ENCODE data around the gene CRISPLD2. TPM values are rescaled to one million over a fixed set of nuclear protein-coding genes. Genes with fewer than 3 reads are reported as not detected.

The CRISPLD2 gene
- polyA plus RNA-seq, 1 donor from 2014 or later: not detected

GRCh38 chr16:84879569-84880487 lies 60.0 kb downstream of the CRISPLD2 start:
- H3K36me3 Mint-ChIP-seq: peaks cover 4% of the 10 kb centered on the region
- H3K4me1 Mint-ChIP-seq: peaks cover 0 to 2% (median 2%) of the 10 kb centered on the region in 3 donors
- peak overlapping the region in 1 of 3 donors; percentile 97 for H3K27ac Mint-ChIP-seq

GRCh38 chr16:84881702-84882521 lies 62.1 kb downstream of the CRISPLD2 start:
- Mint-ChIP-seq H3K27me3 (peaks cover 30% of the 10 kb centered on the region), H3K27ac (no peak overlapping the region), H3K4me1 (peaks cover 0 to 2% (median 2%) of the 10 kb centered on the region in 3 donors), H3K4me3 (no peak overlapping the region), H3K36me3 (peaks cover 4% of the 10 kb centered on the region), H3K9me3 (peaks cover 0 to 7% (median 2%) of the 10 kb centered on the region in 3 donors)

More at GRCh38 chr16:84879569-84880487, 60.0 kb downstream of the CRISPLD2 start:
- Mint-ChIP-seq H3K4me3 (no peak overlapping the region), H3K9me3 (peaks cover 0 to 10% (median 2%) of the 10 kb centered on the region in 3 donors), H3K27me3 (peaks cover 33% of the 10 kb centered on the region)

DNA sequence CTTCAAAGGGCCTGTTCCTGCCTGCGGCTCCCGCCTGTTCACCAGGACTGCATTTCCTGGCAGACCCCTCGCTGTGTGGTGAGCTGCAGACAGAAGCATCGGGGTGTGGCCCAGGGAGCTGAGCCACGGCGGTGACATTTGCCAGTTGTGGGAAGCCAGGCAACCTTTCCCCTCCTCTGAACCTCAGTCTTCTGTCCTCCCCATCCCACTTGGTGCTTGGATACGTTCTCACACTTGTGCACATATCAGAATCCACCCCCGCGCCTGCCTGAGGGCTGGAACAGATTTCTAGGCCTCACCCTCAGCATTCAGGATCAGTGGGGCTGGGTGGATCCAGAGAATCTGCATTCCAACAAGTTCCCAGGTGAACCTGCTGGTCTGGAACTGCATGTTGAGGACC lies 63.5 kb downstream of the CRISPLD2 start:
- Mint-ChIP-seq H3K36me3 (peaks cover 3% of the 10 kb centered on the region), H3K4me1 (peaks cover 0 to 2% (median 2%) of the 10 kb centered on the region in 3 donors), H3K9me3 (peaks cover 0 to 7% (median 2%) of the 10 kb centered on the region in 3 donors), H3K27me3 (peaks cover 30% of the 10 kb centered on the region), H3K4me3 (no peak overlapping the region), H3K27ac (peak overlapping the region in 1 of 3 donors; percentile 53)

GRCh38 chr16:84884246-84884595 lies 64.4 kb downstream of the CRISPLD2 start:
- no peak overlapping the region for H3K4me3 Mint-ChIP-seq
- peaks cover 2% of the 10 kb centered on the region for H3K36me3 Mint-ChIP-seq
- no peak overlapping the region for H3K27ac Mint-ChIP-seq
- peaks cover 36% of the 10 kb centered on the region for H3K27me3 Mint-ChIP-seq
- H3K4me1 Mint-ChIP-seq: peaks cover 0 to 2% (median 2%) of the 10 kb centered on the region in 3 donors
- peaks cover 0 to 7% (median 2%) of the 10 kb centered on the region in 3 donors for H3K9me3 Mint-ChIP-seq

DNA sequence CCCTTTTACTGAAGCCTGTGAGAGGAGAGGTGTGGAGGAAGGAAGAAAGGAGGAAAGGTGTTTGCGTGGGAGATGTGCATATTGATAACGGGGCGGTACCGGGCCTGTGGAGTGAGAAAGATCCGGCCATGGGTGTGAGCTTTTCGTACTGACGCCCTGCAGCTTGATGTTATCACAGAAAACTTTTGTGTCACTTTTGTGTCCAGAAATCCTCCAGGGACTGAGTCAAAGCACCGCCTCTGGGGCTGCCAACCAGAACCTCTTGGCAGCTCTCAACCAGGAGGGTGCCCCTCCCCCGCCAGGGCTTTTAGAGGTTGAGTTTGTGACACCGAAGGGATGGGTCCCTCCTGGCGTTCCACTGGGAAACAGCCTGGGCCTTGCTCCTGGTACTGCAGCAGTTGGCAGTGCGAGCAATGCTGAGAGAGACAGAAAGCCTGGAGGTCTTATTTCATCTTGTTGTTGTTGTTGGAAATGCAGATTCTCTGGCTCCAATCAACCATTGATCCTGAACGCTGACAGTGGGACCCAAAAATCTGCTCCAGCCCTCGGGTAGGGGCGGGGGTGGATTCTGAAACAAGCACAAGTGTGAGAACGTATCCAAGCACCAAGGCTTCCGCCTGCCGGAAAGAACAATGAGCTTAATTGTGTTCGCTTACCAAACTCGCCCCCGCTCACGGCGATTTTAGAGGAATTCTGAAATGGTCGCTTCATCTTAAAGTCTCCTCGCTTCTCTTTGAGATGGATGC lies 65.0 kb downstream of the CRISPLD2 start:
- Mint-ChIP-seq H3K4me1 (peaks cover 0 to 2% (median 2%) of the 10 kb centered on the region in 3 donors), H3K27ac (no peak overlapping the region), H3K4me3 (no peak overlapping the region), H3K27me3 (peaks cover 33% of the 10 kb centered on the region), H3K9me3 (peaks cover 0 to 5% (median 2%) of the 10 kb centered on the region in 3 donors), H3K36me3 (no peaks in the 10 kb centered on the region)

GRCh38 chr16:84885342-84885910 lies 65.6 kb downstream of the CRISPLD2 start:
- no peaks in the 10 kb centered on the region for H3K36me3 Mint-ChIP-seq
- no peak overlapping the region for H3K4me3 Mint-ChIP-seq
- peaks cover 33% of the 10 kb centered on the region for H3K27me3 Mint-ChIP-seq
- peaks cover 0 to 3% (median 2%) of the 10 kb centered on the region in 3 donors for H3K9me3 Mint-ChIP-seq
- peaks cover 0 to 2% (median 2%) of the 10 kb centered on the region in 3 donors for H3K4me1 Mint-ChIP-seq
- H3K27ac Mint-ChIP-seq: no peak overlapping the region

GRCh38 chr16:84886497-84887090 lies 66.8 kb downstream of the CRISPLD2 start:
- Mint-ChIP-seq H3K36me3 (no peaks in the 10 kb centered on the region), H3K9me3 (peaks cover 0 to 3% (median 2%) of the 10 kb centered on the region in 3 donors), H3K4me3 (peak overlapping the region in 1 of 4 donors; percentile 60), H3K27ac (no peak overlapping the region), H3K4me1 (peaks cover 0 to 2% (median 2%) of the 10 kb centered on the region in 3 donors), H3K27me3 (peaks cover 29% of the 10 kb centered on the region)

DNA sequence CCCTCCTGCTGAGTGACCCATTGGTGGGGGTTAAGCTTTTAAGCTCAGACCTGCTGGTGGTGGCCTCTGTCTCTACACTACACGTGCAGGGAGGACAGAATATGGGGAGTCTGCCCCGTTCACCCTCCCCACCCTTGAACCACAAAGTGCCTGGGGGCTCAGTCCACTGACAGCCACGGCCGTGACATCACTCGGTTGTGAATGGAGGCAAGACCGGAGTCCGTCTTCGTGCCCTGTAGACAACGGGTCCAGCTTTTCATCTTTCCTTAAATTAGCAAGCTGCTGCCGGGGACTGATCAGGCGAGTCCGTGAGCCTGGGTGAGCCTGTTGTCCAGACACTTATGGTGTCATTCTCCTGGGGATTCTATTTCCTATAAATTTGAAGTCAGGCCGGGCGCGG lies 67.4 kb downstream of the CRISPLD2 start:
- H3K27ac Mint-ChIP-seq: no peak overlapping the region
- H3K36me3 Mint-ChIP-seq: no peaks in the 10 kb centered on the region
- H3K27me3 Mint-ChIP-seq: peaks cover 25% of the 10 kb centered on the region
- peaks cover 0 to 2% (median 2%) of the 10 kb centered on the region in 3 donors for H3K4me1 Mint-ChIP-seq
- no peak overlapping the region for H3K4me3 Mint-ChIP-seq
- H3K9me3 Mint-ChIP-seq: peaks cover 0 to 3% (median 0%) of the 10 kb centered on the region in 3 donors

DNA sequence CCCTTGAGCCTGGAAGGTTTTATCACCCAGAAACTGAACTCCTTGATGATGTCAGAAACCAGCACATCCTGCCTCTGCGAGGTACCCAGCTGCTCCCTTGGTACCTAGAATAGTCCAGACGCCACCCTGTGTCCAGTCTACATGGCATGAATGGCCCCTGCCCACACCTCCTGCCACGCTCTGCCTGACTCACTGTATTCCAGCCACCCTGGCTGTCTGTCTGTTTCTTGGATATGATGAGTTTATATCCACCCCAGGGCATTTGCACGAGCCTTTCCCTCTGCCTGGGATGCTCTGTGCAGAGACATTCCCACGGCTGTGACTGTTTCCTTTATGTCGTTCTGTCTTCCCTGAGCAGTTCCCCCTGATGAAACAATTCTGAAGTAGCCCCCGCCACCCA lies 68.7 kb downstream of the CRISPLD2 start:
- Mint-ChIP-seq H3K27ac (no peak overlapping the region), H3K4me3 (no peak overlapping the region), H3K36me3 (no peaks in the 10 kb centered on the region), H3K27me3 (peaks cover 18% of the 10 kb centered on the region), H3K4me1 (peaks cover 0 to 2% (median 2%) of the 10 kb centered on the region in 3 donors), H3K9me3 (no peaks in the 10 kb centered on the region)

DNA sequence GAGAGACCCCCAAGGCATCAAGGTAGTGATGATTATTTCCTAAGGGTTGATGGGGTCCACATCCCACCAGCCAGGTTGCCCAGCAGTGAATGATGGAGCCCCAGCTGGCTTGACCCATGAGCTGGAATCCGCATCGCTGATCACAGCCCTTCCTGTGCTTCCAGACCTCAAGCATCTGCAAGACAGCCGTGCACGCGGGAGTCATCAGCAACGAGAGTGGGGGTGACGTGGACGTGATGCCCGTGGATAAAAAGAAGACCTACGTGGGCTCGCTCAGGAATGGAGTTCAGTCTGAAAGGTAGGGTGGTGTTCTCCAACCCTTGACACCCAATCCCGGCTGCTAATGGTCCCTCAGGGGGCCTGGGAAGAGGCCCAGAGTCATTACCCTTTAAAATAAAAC lies 69.3 kb downstream of the CRISPLD2 start:
- H3K27me3 Mint-ChIP-seq: peaks cover 19% of the 10 kb centered on the region
- H3K4me1 Mint-ChIP-seq: peaks cover 0 to 2% (median 2%) of the 10 kb centered on the region in 3 donors
- H3K4me3 Mint-ChIP-seq: no peak overlapping the region
- peaks cover 0 to 3% (median 2%) of the 10 kb centered on the region in 3 donors for H3K9me3 Mint-ChIP-seq
- peaks cover 1% of the 10 kb centered on the region for H3K36me3 Mint-ChIP-seq
- H3K27ac Mint-ChIP-seq: no peak overlapping the region

- peaks cover 2% of the 10 kb centered on the region for H3K36me3 Mint-ChIP-seq
- H3K9me3 Mint-ChIP-seq: peaks cover 0 to 7% (median 5%) of the 10 kb centered on the region in 3 donors
- no peak overlapping the region for H3K27ac Mint-ChIP-seq
- H3K4me1 Mint-ChIP-seq: no peaks in the 10 kb centered on the region
- H3K27me3 Mint-ChIP-seq: peaks cover 17% of the 10 kb centered on the region
- no peak overlapping the region for H3K4me3 Mint-ChIP-seq
Measured at GRCh38 chr16:84890427-84890826, 70.6 kb downstream of the CRISPLD2 start.

DNA sequence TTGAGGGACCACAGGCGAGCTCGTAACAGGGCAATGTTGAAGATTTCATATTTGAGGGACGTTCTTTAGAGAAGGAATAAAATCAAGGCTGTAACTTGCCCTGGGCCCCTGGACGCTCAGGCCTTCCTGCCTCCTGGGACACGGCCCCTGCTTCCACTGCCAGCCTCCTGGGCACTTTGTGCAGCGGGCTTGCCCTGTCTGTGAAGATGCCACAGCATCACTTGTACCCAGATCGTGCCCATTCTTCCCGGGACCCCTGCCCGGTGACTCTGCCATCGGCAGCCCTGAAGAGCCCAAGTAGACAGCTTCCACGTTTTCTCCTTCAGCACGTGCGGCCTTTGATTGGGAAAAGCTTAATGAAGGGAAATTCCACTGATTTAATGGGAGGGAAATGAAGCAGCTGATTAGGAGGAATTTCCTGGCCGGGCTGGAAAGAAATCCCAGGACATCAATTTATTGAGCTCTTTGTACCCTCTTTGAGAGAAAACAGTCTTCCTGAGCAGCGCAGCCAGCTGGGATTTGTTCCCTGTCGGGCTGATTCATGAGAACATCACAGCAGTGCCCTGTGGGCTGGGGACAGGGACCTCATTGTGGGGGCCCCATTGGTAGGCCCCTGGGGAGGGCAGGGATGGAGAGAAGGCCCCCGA lies 71.5 kb downstream of the CRISPLD2 start:
- Mint-ChIP-seq H3K36me3 (peaks cover 2% of the 10 kb centered on the region), H3K27me3 (peaks cover 14% of the 10 kb centered on the region), H3K4me3 (no peak overlapping the region), H3K9me3 (peaks cover 0 to 7% (median 5%) of the 10 kb centered on the region in 3 donors), H3K27ac (no peak overlapping the region), H3K4me1 (no peaks in the 10 kb centered on the region)

DNA sequence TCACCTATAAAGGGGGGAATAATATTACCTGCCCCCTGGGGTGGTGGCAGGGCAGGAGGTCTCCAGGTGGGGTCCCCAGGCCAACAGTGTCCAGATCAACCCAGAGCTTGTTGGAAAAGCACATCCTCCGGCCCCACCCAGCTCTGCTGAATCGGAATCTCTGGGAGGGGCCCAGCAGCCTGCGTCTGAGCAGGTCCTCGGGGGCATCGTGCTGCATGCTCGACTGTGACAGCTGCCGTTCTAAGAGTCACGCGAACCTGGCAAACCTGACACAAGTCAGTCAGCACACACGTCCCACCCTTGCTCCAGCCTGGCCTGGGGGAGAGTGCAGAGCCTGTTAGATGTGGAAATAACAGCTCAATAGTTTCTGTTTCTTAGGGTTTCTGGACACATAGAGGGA lies 72.3 kb downstream of the CRISPLD2 start:
- H3K27me3 Mint-ChIP-seq: peaks cover 16% of the 10 kb centered on the region

More for the DNA sequence above, 72.3 kb downstream of the CRISPLD2 start:
- Mint-ChIP-seq H3K9me3 (peaks cover 0 to 7% (median 5%) of the 10 kb centered on the region in 3 donors), H3K27ac (no peak overlapping the region), H3K4me3 (no peak overlapping the region), H3K36me3 (peaks cover 2% of the 10 kb centered on the region), H3K4me1 (no peaks in the 10 kb centered on the region)
